SU-DHL-6 (cell line): Measurements from ENCODE around the gene PCDHGA12.
"Not testable (repeated sequence)": the region's sequence is repeated elsewhere in the genome, so short reads cannot be mapped to it uniquely, and the experiment has no call there.

Experiments
- H2AFZ ChIP-seq: fragments of 200-600 bp; sonication (generic); 2 replicates; pipeline ENCODE4 v1.6.1; 2014; ENCODE audit warnings: low read depth, mild to moderate bottlenecking, moderate library complexity, mixed read lengths, antibody characterized with exemption, low read length; ENCODE audit not compliant: severe bottlenecking
- H3F3A ChIP-seq: fragments of 200-600 bp; shearing (Covaris generic); 2 replicates; pipeline ENCODE4 v1.6.0; 2016; ENCODE audit warnings: antibody characterized with exemption, mild to moderate bottlenecking; ENCODE audit not compliant: insufficient read depth
- H3K27ac ChIP-seq: fragments of 200-600 bp; sonication (generic); 2 replicates; pipeline ENCODE4 v1.5.1; 2016; ENCODE audit warnings: low read depth, mild to moderate bottlenecking, low read length, moderate library complexity, mixed read lengths
- H3K27me3 ChIP-seq: fragments of 200-600 bp; sonication (generic), shearing (Covaris generic); 2 replicates; pipeline ENCODE4 v1.6.0; 2014; ENCODE audit warnings: mild to moderate bottlenecking, low read length
- H3K36me3 ChIP-seq: fragments of 200-600 bp; sonication (generic); 2 replicates; pipeline ENCODE4 v1.6.1; 2014; ENCODE audit warnings: mild to moderate bottlenecking, low read length, mixed read lengths
- H3K4me2 ChIP-seq: fragments of 300-600, 200-600 bp; shearing (Covaris generic), sonication (generic); 2 replicates; pipeline ENCODE4 v1.6.0; 2014; ENCODE audit warnings: low read length, low read depth, mild to moderate bottlenecking; ENCODE audit not compliant: poor library complexity, severe bottlenecking
- H3K4me3 ChIP-seq: fragments of 200-600 bp; sonication (generic); 2 replicates; pipeline ENCODE4 v1.5.1; 2014; ENCODE audit warnings: antibody characterized with exemption, low read length, mild to moderate bottlenecking, mixed read lengths; ENCODE audit not compliant: insufficient read depth, poor library complexity, severe bottlenecking
- H3K79me2 ChIP-seq: fragments of 200-600 bp; sonication (generic); 2 replicates; pipeline ENCODE4 v1.6.1; 2014; ENCODE audit warnings: mild to moderate bottlenecking, low read length, moderate library complexity; ENCODE audit not compliant: insufficient read depth
- H3K9ac ChIP-seq: fragments of 200-600 bp; sonication (generic); 2 replicates; pipeline ENCODE4 v1.7.0; 2014; ENCODE audit warnings: mild to moderate bottlenecking, low read length
- H3K9me2 ChIP-seq: fragments of 200-600 bp; sonication (generic); replicated peaks from 2 replicates; pipeline ENCODE4 v1.6.1; 2014; ENCODE audit warnings: low read length; ENCODE audit not compliant: insufficient read depth
- H3K9me3 ChIP-seq: fragments of 200-600 bp; sonication (generic); 2 replicates; pipeline ENCODE4 v1.6.1; 2014; ENCODE audit warnings: low read length, mixed read lengths; ENCODE audit not compliant: insufficient read depth
- H4K20me1 ChIP-seq: fragments of 200-600 bp; sonication (generic); 2 replicates; pipeline ENCODE4 v1.6.1; 2014; ENCODE audit warnings: low read depth, mild to moderate bottlenecking, antibody characterized with exemption, low read length, moderate library complexity, mixed read lengths
- CTCF ChIP-seq: fragments of 200-600 bp; sonication (generic); IDR thresholded peaks from one replicate; pipeline ENCODE4 v1.5.1; 2017; ENCODE audit warnings: antibody characterized with exemption, mild to moderate bottlenecking, low read length, moderate library complexity; ENCODE audit not compliant: insufficient read depth, poor library complexity, severe bottlenecking
- EZH2phosphoT487 ChIP-seq: fragments of 200-600 bp; sonication (generic), shearing (Covaris generic); conservative IDR thresholded peaks from 2 replicates; pipeline ENCODE4 v1.6.1; 2018; ENCODE audit warnings: mild to moderate bottlenecking, antibody characterized with exemption, low read length, moderate library complexity, mixed read lengths

Gene PCDHGA12

GRCh38 chr5:141422742-141423291 lies 7.5 kb upstream of the PCDHGA12 start:
- Histone ChIP-seq H4K20me1 (no peaks in the 10 kb centered on the region), H3K4me2 (no peak overlapping the region), H3K36me3 (0 out of 2 replicates have a peak, but pooled peaks cover 2% of the 10 kb centered on the region), H3K9ac (no peak overlapping the region), H3K79me2 (no peaks in the 10 kb centered on the region), H3K27me3 (no peaks in the 10 kb centered on the region), H3F3A (no peaks in the 10 kb centered on the region), H3K27ac (no peak overlapping the region), H3K9me2 (no peaks in the 10 kb centered on the region), H3K9me3 (peaks cover 15% of the 10 kb centered on the region; the same call in 1 of the 2 replicates), H2AFZ (no peak overlapping the region), H3K4me3 (no peak overlapping the region)
- no peak for TF ChIP-seq EZH2phosphoT487
- no peak for TF ChIP-seq CTCF

DNA sequence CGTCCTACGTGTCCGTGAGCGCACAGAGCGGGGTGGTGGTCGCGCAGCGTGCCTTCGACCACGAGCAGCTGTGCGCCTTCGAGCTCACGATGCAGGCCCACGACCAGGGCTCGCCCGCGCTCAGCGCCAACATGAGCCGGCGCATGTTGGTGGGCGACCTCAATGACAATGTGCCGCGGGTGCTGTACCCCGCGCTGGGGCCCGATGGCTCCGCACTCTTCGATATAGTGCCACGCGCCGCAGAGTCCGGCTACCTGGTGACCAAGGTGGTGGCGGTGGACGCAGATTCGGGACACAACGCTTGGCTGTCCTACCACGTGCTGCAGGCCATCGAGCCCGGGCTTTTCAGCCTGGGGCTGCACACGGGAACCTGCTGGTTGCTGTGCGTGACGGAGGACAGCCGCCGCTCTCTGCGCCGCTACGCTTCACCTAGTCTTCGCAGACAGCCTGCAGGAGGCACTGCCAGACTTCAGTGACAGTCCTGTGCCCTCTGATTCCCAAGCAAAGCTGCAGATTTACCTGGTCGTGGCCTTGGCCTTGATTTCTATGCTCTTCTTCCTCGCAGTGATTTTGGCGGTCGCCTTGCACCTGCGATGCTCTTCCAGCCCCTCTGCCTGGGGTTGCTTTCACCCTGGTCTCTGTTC lies 2.4 kb upstream of the PCDHGA12 start:
- H3K27ac ChIP-seq = no peak overlapping the region
- no peaks in the 10 kb centered on the region for H3K27me3 ChIP-seq
- peaks cover 11% of the 10 kb centered on the region; the same call in 1 of the 2 replicates for H3K9me3 ChIP-seq
- H2AFZ ChIP-seq = no peak overlapping the region
- H3K4me2 ChIP-seq = no peak overlapping the region
- H3K4me3 ChIP-seq = no peak overlapping the region
- H3K9me2 ChIP-seq = no peaks in the 10 kb centered on the region
- no peaks in the 10 kb centered on the region for H3F3A ChIP-seq
- H3K36me3 ChIP-seq = no peaks in the 10 kb centered on the region; the same call in 1 of the 2 replicates
- TF ChIP-seq EZH2phosphoT487 (no peak), CTCF (no peak)
- H3K79me2 ChIP-seq = no peaks in the 10 kb centered on the region
- no peaks in the 10 kb centered on the region for H4K20me1 ChIP-seq
- H3K9ac ChIP-seq = no peak overlapping the region

GRCh38 chr5:141431286-141431685 lies 979 bp downstream of the PCDHGA12 start:
- no peak overlapping the region for H3K27ac ChIP-seq
- TF ChIP-seq EZH2phosphoT487 (no peak), CTCF (no peak)
- no peaks in the 10 kb centered on the region for H3K9me2 ChIP-seq
- no peak overlapping the region for H3K4me2 ChIP-seq
- no peaks in the 10 kb centered on the region for H3F3A ChIP-seq
- H3K36me3 ChIP-seq = no peaks in the 10 kb centered on the region; the same call in 1 of the 2 replicates
- H3K79me2 ChIP-seq = no peaks in the 10 kb centered on the region
- H2AFZ ChIP-seq = no peak overlapping the region
- peaks cover 11% of the 10 kb centered on the region; the same call in 1 of the 2 replicates for H3K9me3 ChIP-seq
- no peak overlapping the region for H3K4me3 ChIP-seq
- H4K20me1 ChIP-seq = no peaks in the 10 kb centered on the region
- H3K27me3 ChIP-seq = no peaks in the 10 kb centered on the region
- H3K9ac ChIP-seq = no peak overlapping the region

- not testable (repeated sequence) for H3K27me3 ChIP-seq, H3K9me3 ChIP-seq, H3K9ac ChIP-seq, H3K27ac ChIP-seq, H3F3A ChIP-seq, H4K20me1 ChIP-seq, H3K79me2 ChIP-seq, H3K4me2 ChIP-seq, H2AFZ ChIP-seq, H3K36me3 ChIP-seq, H3K4me3 ChIP-seq, H3K9me2 ChIP-seq
Observed at GRCh38 chr5:141432308-141432707, 2.0 kb downstream of the PCDHGA12 start.

DNA sequence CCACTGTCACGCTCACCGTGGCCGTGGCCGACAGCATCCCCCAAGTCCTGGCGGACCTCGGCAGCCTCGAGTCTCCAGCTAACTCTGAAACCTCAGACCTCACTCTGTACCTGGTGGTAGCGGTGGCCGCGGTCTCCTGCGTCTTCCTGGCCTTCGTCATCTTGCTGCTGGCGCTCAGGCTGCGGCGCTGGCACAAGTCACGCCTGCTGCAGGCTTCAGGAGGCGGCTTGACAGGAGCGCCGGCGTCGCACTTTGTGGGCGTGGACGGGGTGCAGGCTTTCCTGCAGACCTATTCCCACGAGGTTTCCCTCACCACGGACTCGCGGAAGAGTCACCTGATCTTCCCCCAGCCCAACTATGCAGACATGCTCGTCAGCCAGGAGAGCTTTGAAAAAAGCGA lies 2.4 kb downstream of the PCDHGA12 start:
- not testable (repeated sequence) for H3K4me3 ChIP-seq, H3K27me3 ChIP-seq, H4K20me1 ChIP-seq, H3K9me3 ChIP-seq, H3K36me3 ChIP-seq, H3K79me2 ChIP-seq, H3K9me2 ChIP-seq, H2AFZ ChIP-seq, H3K4me2 ChIP-seq, H3K9ac ChIP-seq, H3F3A ChIP-seq, H3K27ac ChIP-seq
